OCI-LY1 (cell line): ENCODE measurements around the gene RAD51B.

ENCODE experiments used
- EZH2 ChIP-seq: fragments of 200-600 bp; sonication (generic), shearing (Covaris generic); IDR thresholded peaks from 2 replicates; pipeline ENCODE4 v1.8.0; 2017; ENCODE audit warnings: borderline replicate concordance, mixed run types, mild to moderate bottlenecking, antibody characterized with exemption, low read length, moderate library complexity, mixed read lengths
- TF ChIP-seq, protein P1 (sequence below): fragments of 200-600 bp; sonication (generic), shearing (Covaris generic); IDR thresholded peaks from 2 replicates; pipeline ENCODE4 v1.5.1; 2017; ENCODE audit warnings: mild to moderate bottlenecking, antibody characterized with exemption, low read length, moderate library complexity, mixed read lengths

DNA sequence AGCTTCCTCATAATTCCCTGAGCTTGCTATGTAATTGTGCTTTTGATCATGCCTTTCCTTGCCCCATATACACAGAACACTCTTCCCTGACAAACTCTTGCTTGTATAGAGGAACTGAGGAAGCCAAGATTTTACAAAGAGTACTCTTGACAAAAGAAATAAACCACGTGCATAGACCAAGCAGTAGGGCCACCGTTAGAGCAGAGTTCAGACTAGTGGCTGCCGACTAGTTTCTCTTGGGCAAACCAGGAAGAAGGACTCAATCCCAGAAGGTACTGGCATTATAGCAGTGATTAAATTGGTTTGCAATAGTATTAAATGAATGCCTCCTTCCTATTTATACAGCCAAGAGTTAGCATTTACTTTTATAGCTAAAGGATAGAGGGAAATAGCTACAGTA, 146.1 kb downstream of the RAD51B start:
- TF ChIP-seq, protein P1, sequence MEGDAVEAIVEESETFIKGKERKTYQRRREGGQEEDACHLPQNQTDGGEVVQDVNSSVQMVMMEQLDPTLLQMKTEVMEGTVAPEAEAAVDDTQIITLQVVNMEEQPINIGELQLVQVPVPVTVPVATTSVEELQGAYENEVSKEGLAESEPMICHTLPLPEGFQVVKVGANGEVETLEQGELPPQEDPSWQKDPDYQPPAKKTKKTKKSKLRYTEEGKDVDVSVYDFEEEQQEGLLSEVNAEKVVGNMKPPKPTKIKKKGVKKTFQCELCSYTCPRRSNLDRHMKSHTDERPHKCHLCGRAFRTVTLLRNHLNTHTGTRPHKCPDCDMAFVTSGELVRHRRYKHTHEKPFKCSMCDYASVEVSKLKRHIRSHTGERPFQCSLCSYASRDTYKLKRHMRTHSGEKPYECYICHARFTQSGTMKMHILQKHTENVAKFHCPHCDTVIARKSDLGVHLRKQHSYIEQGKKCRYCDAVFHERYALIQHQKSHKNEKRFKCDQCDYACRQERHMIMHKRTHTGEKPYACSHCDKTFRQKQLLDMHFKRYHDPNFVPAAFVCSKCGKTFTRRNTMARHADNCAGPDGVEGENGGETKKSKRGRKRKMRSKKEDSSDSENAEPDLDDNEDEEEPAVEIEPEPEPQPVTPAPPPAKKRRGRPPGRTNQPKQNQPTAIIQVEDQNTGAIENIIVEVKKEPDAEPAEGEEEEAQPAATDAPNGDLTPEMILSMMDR: no peak
- no peak for TF ChIP-seq EZH2
